NCI-H2227 (cell line): ENCODE measurements around the gene LRFN4.
"Not testable (repeated sequence)": the region's sequence is repeated elsewhere in the genome, so short reads cannot be mapped to it uniquely, and the experiment has no call there.

Source experiments
- DNase-seq: peaks from one replicate; lab custom pipeline; 2025; ENCODE audit not compliant: unreplicated experiment; lab: John Stamatoyannopoulos, UW

LRFN4 gene

DNA sequence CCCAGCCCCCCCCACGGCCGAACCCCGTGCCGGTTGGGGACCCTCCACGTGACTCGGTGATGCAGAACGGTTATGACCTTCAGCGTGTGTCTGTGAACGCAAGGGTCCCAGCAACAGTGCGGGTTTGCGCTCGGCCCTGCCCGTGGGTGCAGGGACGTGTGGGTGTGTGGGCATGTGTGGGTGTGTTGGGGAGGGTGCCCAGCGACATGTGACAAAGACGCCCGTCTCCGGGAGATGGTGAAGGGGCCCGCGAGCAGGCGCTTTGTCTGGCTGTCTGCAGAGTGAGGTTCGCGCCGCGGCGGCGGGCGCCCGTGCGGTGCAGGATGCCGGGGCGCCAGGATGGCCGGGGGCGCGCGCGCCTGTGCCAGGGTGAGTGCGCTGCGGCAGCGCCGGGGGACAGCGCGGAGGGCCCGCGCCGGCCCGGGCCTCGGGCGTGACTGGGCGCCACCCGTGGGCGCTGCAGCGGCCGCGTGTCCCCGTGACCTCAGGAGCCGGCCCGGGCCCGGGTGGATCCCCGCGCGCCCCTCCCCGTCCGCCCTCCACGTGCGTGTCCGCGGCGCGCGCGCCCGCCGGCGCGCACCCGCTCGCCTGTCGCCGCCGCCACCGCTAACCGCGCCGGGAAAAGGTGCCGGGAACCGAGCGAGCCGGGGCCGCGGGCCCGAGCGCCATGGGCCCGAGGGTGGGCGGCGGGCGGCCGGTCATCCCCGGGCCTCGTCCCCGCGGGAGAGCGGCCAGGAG is at the start of gene LRFN4:
Gene LRFN4, plus strand, starts transcription at position 569 of the 738 bp plus-strand sequence. CDS start 681 bp downstream, outside the sequence.
- DNase-seq, result peak; percentile 87

DNA sequence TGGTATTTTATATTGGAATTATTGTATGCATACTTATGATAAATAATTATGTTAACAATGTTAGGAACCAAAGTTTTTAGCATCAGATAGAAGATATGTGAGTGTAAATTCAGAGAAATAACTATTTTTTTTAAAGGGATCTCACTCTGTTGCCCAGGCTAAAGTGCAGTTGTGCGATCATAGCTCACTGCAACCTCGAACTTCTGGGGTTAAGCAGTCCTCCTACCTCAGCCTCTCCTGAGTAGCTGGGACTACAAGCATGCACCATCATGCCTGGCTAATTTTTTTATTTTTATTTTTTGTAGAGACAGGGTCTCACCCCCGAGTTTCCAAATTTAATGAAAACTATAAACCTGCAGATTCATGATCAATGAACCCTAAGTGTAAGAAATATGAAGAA is 47.3 kb upstream of the LRFN4 start:
- no peak for DNase-seq

DNA sequence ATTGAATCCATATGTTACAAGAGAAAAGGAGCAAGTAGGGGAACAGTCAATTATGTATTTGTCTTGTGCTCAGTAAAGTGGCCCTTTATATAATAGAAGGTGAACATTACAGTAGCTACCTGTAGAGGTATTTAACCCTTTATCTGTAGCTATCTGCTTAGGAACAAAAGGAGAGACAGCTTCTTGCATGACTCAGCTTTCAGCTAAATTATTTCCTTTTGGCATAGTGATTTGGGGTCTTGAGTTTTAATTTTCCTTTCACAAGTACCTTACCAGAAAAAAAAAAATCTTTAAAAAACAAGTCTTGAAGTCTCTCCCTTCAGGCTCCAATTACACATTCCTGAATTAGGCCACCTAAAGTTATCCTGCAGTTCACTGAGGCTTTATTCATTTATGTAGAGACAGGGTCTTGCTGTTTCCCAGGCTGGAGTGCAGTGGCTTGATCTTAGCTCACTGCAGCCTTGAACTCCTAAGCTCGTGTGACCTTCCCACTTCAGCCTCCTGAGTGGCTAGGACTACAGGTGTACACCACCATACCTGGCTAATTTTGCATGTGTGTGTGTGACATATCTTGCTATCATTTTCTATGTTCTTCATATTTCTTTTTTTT is 46.2 kb upstream of the LRFN4 start:
- no peak for DNase-seq

DNA sequence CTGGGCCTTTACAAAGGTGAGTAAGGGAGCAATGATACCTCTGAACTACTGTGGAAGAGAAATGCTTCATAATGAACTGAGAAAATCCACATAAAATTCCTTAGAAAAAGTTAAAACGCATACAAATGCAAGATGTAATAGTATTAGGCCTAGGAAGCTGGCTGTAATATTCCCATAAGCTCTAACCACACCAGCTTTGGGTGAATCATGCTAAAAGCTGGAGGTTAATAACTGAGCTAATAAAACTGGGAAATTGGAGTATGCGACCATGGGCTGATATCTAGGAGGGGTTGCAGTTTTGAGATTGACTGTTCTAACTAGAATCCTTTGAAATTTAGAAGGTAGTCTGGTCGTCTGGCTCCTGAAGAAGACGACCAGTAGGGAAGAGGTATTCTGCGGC is 42.2 kb upstream of the LRFN4 start:
- DNase-seq, result no peak

DNA sequence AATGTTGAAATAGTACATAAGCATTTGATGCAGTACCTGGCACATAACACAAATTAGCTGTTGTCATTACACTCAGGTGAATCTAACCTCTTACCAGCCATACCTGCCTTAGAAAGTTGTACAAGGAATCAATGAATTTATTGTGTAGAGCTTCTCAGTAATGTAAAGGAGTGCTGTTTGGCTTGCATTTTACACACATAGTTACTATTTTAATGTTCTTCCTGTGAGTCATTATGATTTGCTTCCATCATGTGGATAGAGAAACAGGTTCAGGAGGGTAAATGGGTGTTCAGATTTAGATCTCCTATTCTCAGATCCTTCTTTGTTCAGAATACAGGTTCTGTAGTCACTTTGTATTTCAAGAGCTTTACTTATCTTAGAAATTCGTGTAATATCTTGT is 41.2 kb upstream of the LRFN4 start:
- no peak for DNase-seq

DNA sequence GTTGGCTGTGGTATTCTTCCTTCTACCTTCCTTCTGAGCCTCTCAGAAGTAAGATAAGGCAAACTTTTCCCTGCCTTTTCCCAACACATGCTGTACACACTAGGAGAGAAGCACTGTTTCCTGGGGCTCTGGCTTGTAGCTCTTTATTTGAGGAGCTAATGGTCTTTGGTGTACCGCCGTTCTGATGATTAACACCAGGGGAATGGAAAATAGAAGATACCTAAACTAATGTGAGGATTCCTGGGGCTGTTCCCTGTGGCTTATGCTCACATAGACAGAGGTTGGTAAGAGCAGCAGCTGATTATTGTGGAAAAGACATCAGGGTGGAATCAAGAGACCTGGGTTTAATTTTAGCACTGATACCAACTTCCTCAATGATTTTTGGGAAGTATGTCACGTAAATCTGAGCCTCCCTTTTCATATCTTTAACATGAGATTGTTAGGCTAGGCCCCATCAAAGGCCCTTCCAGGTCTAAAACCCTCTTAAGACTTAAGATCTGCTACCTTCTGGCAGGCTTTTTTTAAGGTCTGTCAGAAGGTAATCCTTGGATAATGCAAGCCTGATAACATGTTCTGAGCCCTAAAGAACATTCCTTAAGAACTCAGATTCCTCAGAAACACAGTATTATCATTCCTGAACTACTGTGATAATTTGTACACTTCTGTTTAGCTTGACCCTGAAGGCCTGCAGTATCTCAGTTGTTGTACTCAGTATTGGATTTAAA is 38.5 kb upstream of the LRFN4 start:
- no peak for DNase-seq

DNA sequence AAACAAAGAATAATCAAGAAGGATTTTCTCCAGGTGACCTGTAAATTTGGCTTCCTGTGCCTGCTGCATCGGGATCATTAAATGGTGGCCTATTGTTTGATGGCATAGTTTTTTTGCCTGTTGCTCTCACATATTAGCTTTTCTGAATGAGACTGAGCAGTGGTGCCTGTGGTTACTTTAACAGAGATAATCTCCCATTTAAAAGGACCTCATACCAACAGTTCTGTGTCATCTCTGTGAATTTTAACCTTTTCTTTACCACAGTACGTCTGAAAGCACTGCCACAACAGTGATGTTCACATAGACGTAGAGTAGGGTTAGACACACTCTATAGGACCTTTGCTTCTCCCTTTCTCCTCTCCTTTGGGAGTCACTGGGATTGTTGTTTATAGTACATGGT is 36.5 kb upstream of the LRFN4 start:
- no peak for DNase-seq

DNA sequence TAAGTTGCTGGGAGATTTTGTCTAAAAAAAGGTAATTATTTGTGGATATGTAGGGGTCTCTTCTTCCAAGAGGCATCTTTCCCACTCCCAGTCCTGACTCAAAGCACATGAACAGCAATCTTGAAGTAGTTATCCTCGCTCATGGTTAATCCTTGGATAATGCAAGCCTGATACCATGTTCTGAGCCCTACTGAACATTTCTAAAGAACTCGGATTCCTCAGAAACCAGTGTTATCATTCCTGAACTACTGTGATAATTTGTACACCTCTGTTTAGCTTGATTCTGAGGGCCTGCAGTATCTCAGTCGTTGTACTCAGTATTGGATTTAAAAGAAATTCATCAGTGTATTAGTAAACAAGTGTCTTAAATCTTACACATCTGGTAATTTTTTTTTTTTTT is 36.0 kb upstream of the LRFN4 start:
- no peak for DNase-seq

DNA sequence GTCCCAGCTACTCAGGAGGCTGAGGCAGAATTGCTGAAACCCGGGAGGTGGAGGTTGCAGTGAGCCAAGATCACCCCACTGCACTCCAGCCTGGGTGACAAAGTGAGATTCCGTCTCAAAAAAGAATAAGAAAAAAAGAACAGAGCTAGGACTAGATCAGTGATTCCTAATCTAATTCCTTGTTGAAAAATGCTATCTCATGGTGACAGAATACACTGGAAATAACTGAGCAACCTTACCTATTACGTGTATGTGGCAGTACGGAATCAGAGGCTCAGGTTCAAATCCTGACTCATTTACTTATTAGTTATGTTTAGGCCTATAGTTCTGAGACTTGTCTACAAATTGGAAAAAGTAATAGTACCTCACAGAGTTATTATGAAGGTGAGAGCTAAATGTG is 33.2 kb upstream of the LRFN4 start:
- no peak for DNase-seq

DNA sequence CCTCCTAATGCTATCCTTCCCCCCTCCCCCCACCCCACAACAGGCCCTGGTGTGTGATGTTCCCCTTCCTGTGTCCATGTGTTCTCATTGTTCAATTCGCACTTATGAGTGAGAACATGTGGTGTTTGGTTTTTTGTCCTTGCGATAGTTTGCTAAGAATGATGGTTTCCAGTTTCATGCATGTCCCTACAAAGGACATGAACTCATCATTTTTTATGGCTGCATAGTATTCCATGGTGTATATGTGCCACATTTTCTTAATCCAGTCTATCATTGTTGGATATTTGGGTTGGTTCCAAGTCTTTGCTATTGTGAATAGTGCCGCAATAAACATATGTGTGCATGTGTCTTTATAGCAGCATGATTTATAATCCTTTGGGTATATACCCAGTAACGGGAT is 32.3 kb upstream of the LRFN4 start:
- DNase-seq, result not testable (repeated sequence)

DNA sequence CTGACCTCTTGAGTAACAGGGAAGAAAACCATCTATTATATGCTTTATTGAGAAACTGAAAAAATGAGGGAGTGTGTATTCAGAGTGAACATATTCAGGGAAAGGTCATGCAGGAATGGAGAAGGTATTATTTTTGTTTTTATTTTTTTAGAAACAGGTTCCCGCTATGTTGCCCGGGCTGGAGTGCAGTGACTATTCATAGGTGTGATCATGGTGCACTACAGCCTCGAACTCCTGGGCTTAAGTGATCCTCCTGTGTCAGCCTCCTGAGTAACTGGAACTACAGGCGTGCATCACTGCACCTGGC is 22.4 kb upstream of the LRFN4 start:
- no peak for DNase-seq

DNA sequence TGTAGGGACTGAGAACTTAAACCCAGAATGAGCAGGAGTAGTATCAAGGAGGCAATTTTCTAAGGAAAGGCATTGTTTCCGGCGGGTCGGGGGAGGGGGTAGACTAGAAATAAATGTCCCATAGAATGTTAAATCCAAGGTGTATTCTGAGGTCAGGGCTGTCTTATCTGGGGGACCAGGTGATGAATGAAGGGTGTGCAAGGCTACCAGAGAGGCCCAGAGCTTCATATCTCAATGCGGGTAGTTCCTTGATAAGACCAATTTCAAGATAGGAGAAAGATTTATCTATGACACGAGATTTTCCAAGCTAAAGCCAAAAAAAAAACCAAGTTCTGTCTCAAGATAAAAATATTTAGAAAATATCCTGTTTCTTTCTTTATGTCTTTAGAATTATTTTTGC is 21.9 kb upstream of the LRFN4 start:
- no peak for DNase-seq

DNA sequence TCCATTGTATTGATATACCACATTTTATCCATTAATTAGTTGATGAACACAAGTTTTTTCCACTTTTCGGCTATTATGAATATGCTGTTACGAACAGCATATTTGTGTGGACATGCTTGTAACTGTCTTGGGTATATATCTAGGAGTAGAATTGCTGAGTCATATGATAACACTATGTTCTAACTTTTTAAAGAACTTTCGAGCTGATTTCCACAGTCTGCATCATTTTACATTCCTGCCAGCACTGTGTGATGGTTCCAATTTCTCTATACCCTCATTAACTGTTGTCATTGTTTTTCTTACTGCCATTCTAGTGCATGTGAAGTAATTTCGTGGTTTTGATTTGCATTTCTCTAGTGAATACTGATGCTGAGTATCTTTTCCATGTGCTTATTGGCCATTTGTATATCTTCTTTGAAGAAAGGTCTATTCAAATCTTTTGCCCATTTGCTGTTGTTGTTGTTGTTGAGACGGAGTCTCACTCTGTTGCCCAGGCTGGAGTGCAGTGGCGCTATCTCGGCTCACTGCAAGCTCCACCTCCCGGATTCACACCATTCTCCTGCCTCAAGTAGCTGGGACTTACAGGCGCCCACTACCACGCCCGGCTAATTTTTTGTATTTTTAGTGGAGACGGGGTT is 21.0 kb upstream of the LRFN4 start:
- no peak for DNase-seq

DNA sequence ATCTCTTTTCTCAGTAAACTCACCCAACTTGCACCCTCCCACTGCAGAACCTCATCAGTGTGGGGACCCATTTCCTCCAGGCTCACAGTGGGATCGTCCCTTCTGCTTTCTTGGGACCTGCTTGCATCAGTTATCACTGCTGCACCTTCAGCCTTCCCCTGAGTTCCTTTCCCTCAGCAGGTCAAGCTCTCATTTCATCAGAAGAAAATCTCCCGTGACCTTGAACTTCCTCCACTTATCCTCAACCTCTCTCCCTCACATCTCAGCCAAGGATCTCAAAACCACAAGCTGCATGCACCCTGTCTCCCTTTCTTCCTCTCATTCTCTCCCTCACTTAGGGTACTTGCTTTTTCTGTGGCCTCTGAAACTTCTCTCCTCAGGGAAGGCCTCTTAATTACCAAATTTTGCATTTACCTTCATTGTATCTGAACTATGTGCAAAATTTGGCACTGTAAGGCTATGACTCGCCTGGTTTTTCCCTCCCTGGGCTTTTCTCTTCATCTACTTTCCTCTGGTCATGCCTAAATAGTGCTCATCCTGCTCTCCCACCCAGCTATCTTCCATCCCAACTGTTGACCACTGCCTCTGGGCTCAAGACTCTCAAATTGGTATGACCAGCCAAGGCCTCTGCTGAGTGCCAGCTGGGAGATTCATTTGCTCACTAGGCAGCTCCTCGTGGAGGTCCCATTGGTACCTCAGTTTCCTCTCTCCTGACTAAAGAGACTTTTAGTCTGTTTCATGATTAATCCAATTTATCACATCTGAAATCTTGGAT is 16.4 kb upstream of the LRFN4 start:
- no peak for DNase-seq

DNA sequence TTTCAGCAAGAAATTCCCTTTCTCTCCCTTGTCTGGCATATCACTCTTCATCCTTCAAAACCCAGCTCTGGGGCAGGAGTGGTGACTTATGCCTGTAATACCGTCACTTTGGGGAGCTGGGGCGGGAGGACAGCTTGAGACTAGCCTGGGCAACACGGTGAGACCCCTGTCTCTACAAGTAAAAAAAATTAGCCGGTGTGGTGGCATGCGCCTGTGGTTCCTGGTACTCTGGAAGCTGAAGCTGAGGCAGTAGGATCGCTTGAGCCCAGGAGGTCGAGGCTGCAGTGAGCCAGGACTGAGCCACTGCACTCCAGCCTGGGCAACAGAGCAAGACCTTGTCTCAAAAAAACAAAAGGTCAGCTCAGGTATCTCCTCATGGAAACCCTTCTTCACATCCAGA is 15.0 kb upstream of the LRFN4 start:
- DNase-seq, result no peak

DNA sequence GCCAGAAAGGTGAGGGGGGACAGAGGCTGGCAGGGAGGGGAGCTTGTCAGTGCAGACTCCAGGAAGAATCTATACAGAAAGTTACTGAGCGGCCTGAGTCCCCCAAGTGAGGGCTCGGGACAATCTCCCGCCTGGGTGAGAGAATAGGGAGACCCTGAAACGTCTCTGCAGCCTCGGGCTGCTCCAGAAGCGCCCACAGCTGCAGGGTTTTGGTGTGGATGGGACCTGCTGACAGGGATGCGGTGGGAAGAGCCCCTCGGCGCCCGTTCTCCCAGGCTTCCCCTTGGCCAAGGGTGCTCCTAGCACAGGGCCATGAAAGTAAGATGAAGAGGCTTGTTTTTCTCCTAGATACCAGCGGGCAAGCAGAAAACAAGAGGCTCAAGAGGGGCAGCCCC is 14.4 kb upstream of the LRFN4 start:
- no peak for DNase-seq

DNA sequence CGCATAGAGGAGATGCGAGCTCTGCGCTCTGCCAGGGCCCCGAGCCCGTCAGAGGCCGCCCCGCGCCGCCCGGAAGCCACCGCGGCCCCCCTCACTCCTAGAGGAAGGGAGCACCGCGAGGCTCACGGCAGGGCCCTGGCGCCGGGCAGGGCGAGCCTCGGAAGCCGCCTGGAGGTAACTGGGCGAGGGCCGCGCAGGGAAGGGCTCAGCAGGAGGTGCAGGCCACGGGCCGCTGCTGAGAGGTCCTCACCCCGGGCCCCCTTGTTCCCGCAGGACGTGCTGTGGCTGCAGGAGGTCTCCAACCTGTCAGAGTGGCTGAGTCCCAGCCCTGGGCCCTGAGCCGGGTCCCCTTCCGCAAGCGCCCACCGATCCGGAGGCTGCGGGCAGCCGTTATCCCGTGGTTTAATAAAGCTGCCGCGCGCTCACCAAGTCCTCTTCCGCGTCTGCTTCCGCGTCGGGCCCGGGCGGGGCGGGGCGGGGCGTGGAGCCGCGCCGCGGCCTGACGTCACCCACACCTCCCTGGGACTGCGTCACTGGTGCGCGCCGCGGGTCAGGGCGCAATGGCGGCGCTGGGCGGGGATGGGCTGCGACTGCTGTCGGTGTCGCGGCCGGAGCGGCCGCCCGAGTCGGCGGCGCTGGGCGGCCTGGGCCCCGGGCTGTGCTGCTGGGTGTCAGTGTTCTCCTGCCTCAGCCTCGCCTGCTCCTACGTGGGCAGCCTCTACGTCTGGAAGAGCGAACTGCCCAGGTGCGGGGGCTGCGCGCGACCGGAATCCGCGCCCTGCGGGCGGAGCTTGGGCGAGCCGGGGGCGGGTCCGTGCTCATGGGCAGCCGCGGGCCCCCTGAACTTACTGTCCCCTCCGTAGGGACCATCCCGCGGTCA is 13.7 kb upstream of the LRFN4 start, which contains the start of gene RCE1:
Gene RCE1, plus strand, starts transcription at position 546 of the 880 bp plus-strand sequence. Its CDS starts 15 bp downstream, at position 561.
- DNase-seq, result peak; percentile 95

DNA sequence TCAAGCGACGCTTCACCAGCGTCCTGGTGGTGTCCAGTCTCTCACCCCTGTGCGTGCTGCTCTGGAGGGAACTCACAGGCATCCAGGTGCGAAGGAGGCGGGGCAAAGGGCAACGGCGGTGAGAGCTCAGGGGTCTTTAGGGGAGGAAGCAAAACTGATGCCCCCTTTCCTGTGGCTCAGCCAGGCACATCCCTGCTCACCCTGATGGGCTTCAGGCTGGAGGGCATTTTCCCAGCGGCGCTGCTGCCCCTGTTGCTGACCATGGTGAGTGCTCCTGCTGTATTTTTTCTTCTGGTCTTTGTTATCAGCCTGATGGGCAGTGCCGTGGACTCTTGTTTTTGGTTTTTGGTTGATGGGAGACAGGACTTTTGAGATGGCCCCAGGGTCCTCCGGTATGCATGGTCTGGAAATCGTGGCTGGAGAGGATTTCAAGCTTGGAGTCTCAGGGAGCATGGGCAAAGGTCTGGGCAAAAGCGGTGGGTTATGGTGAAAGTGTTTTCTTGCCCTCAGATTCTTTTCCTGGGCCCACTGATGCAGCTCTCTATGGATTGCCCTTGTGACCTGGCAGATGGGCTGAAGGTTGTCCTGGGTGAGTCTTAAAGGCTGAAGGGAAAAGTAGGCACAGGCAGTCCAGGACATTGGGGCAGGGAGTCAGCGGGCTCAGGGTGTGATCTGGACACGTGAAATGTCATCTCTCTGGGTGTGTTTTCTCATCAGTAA is 12.9 kb upstream of the LRFN4 start:
- no peak for DNase-seq

DNA sequence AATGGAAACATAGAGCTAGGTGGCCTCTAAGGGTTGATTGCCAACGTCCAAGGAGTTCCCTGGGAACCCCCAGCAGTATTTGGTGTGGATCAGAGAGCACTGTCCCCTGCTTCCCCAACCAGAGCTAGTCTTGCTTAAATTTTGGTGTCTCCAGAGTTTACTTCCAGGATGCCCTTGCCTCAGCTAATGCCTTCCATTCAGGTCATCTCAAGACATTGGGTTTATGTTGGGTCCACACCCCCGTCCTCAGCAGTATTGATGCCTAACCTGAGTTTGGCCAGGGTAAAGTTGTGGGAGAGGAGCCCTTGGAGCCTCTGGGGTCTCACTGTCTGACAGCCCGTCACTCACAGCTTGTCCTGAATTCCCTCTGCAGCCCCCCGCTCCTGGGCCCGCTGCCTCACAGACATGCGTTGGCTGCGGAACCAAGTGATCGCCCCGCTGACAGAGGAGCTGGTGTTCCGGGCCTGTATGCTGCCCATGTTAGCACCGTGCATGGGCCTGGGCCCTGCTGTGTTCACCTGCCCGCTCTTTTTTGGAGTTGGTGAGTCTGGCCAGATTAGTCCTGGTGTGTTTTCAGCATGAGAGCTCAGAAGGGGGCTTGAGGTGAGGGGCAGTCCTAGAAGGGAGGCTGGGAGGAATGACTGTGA is 12.2 kb upstream of the LRFN4 start:
- DNase-seq, result no peak
